GM12878 (cell line): ENCODE measurements around the gene PDE3B. TPM values are rescaled to one million over a fixed set of nuclear protein-coding genes. Genes with fewer than 3 reads are reported as not detected.

Source experiments
- ATAC-seq: fragments of 200-7000 bp; cut with Tn5 transposase; 3 replicates; pipeline ENCODE4 v1.9.1; 2020; ENCODE audit warnings: mild to moderate bottlenecking, moderate library complexity
- BruUV-seq: library from RNA; stranded (reverse); fragments of 400-500 nt; replicated peaks from 2 replicates; lab custom pipeline; 2021; lab: Mats Ljungman, UMichigan
- CTCF ChIA-PET: fragments of 300-600 bp; sonication (Branson Sonifier 250); formaldehyde crosslinking; extraction: SDS; loops from one replicate; lab custom pipeline; 2021; ENCODE audit warnings: inconsistent platforms; lab: Yijun Ruan, JAX
- POLR2A ChIA-PET: fragments of 350-600 bp; formaldehyde crosslinking; extraction: SDS; loops from one replicate; lab custom pipeline; 2021; ENCODE audit warnings: inconsistent platforms; lab: Charles Lee
- RAD21 ChIA-PET: fragments of 300-600 bp; sonication (Branson Sonifier 250); formaldehyde crosslinking; loops from one replicate; lab custom pipeline; 2023; ENCODE audit warnings: antibody characterized with exemption; ENCODE audit not compliant: unreplicated experiment; lab: Charles Lee
- SMC1A ChIA-PET: fragments of 300-600 bp; sonication (Branson Sonifier 250); formaldehyde crosslinking; loops from one replicate; lab custom pipeline; 2023; ENCODE audit not compliant: unreplicated experiment, uncharacterized antibody; lab: Charles Lee
- DNase-seq: peaks from one replicate; pipeline ENCODE4 v3.0.0-alpha.2; 2011; ENCODE audit warnings: low read depth, low spot score
- FAIRE-seq: peaks from 3 replicates; lab custom pipeline; 2011; peaks lifted over from hg19 to GRCh38; lab: Jason Lieb, UNC
- H2AFZ ChIP-seq: 2 replicates; pipeline ENCODE4 v1.6.0; 2011; ENCODE audit warnings: low read depth, low read length, control low read depth; ENCODE audit not compliant: control insufficient read depth
- H3K27ac ChIP-seq: 2 replicates; pipeline ENCODE4 v1.5.1; 2011; ENCODE audit warnings: control low read depth; ENCODE audit not compliant: control insufficient read depth, insufficient read depth
- H3K27me3 ChIP-seq, 2 experiments: replicated peaks in 1 of 2; 2 replicates each; pipeline versions ENCODE4 v1.6.0 to v1.6.1; 2011; ENCODE audit warnings: low read length in 1 of 2; ENCODE audit not compliant: control insufficient read depth in 2 of 2, insufficient read depth in 2 of 2
- H3K36me3 ChIP-seq, 2 experiments: 2 replicates each; pipeline ENCODE4 v1.5.1; 2011; ENCODE audit warnings: low read length in 1 of 2; ENCODE audit not compliant: control insufficient read depth in 2 of 2, insufficient read depth in 2 of 2
- H3K4me1 ChIP-seq: 2 replicates; pipeline ENCODE4 v1.6.1; 2011; ENCODE audit warnings: mild to moderate bottlenecking, low read length, moderate library complexity, mixed read lengths; ENCODE audit not compliant: control insufficient read depth, insufficient read depth
- H3K4me2 ChIP-seq: 2 replicates; pipeline ENCODE4 v1.6.0; 2011; ENCODE audit warnings: control low read depth; ENCODE audit not compliant: control insufficient read depth, insufficient read depth
- H3K4me3 ChIP-seq: fragments of 200-600 bp; sonication (generic); 2 replicates; pipeline ENCODE4 v1.5.1; 2016
- H3K79me2 ChIP-seq: 2 replicates; pipeline ENCODE4 v1.6.0; 2011; ENCODE audit warnings: low read length; ENCODE audit not compliant: control insufficient read depth, insufficient read depth
- H3K9ac ChIP-seq: 2 replicates; pipeline ENCODE4 v1.8.0; 2011; ENCODE audit warnings: low read length, control low read depth, mixed read lengths; ENCODE audit not compliant: control insufficient read depth, insufficient read depth
- H3K9me3 ChIP-seq: replicated peaks from 3 replicates; pipeline ENCODE4 v1.5.1; 2011; ENCODE audit warnings: mild to moderate bottlenecking, low read length; ENCODE audit not compliant: control insufficient read depth, insufficient read depth
- H4K20me1 ChIP-seq: 2 replicates; pipeline ENCODE4 v1.6.0; 2011; ENCODE audit not compliant: control insufficient read depth, insufficient read depth
- ESRRA ChIP-seq: IDR thresholded peaks from 2 replicates; pipeline ENCODE4 v1.6.1; 2012; ENCODE audit warnings: mild to moderate bottlenecking, low read length, improper control_type of control experiment
- HCFC1 ChIP-seq: fragments of 150-350 bp; IDR thresholded peaks from 2 replicates; pipeline ENCODE4 v1.6.1; 2014; ENCODE audit warnings: low read length
- KDM1A ChIP-seq: fragments of 200-600 bp; sonication (generic); IDR thresholded peaks from 2 replicates; pipeline ENCODE4 v1.6.1; 2016; ENCODE audit warnings: borderline replicate concordance
- NBN ChIP-seq: fragments of 450-650 bp; IDR thresholded peaks from 2 replicates; pipeline ENCODE4 v1.6.1; 2016
- NFYB ChIP-seq: IDR thresholded peaks from 2 replicates; pipeline ENCODE4 v1.6.1; 2011; ENCODE audit warnings: low read depth, mild to moderate bottlenecking, low read length, improper control_type of control experiment, moderate library complexity; ENCODE audit not compliant: insufficient read depth
- NKRF ChIP-seq: fragments of 450-650 bp; conservative IDR thresholded peaks from 2 replicates; pipeline ENCODE4 v1.6.1; 2017; ENCODE audit warnings: mild to moderate bottlenecking, moderate library complexity
- PML ChIP-seq: IDR thresholded peaks from 2 replicates; pipeline ENCODE4 v1.6.1; 2012; ENCODE audit warnings: low read length, inconsistent platforms
- SMC3 ChIP-seq: IDR thresholded peaks from 2 replicates; pipeline ENCODE4 v1.6.1; 2011; ENCODE audit warnings: low read length, improper control_type of control experiment, borderline replicate concordance
- SREBF1 ChIP-seq: IDR thresholded peaks from 2 replicates; pipeline ENCODE4 v1.6.1; 2012; ENCODE audit warnings: mild to moderate bottlenecking, low read length
- SRF ChIP-seq, 2 experiments: IDR thresholded peaks; 2 replicates each; pipeline ENCODE4 v1.6.1; 2011; ENCODE audit warnings: low read depth in 2 of 2, low read length in 2 of 2, mild to moderate bottlenecking in 1 of 2, moderate library complexity in 1 of 2
- TCF12 ChIP-seq: IDR thresholded peaks from 2 replicates; pipeline ENCODE4 v1.6.1; 2011; ENCODE audit warnings: low read depth, mild to moderate bottlenecking, low read length
- YBX1 ChIP-seq: fragments of 450-650 bp; IDR thresholded peaks from 2 replicates; pipeline ENCODE4 v1.6.1; 2016; ENCODE audit warnings: antibody characterized with exemption
- ZNF687 ChIP-seq: fragments of 450-650 bp; IDR thresholded peaks from 2 replicates; pipeline ENCODE4 v1.6.1; 2017; ENCODE audit warnings: mild to moderate bottlenecking, moderate library complexity
- WGBS: methylation state at CpG from one replicate; pipeline ENCODE4 v1.1.6; 2016; ENCODE audit warnings: low lambda C conversion rate; ENCODE audit not compliant: insufficient replicate concordance, insufficient coverage; ENCODE audit errors: missing lambda C conversion rate; 5-methylcytosine and 5-hydroxymethylcytosine counted together
- in situ Hi-C: fragments of 300-500 bp; cut with MboI; formaldehyde crosslinking; loops from 9 replicates; pipeline ENCODE4 v1.14.3; 2018; ENCODE audit warnings: mixed read lengths
- intact Hi-C: fragments of 100-400 bp; cut with micrococcal nuclease; formaldehyde crosslinking; loops from one replicate; pipeline ENCODE4 v1.14.2; 2022; ENCODE audit not compliant: unreplicated experiment
- polyA plus RNA-seq, 11 experiments: library from polyadenylated mRNA; depleted of rRNA in 4 of 11; unstranded in 6 of 11; stranded (reverse) in 5 of 11; fragments of >200 nt; fragmentation: Nextera tagmentation in 4 of 11; fragmentation: Illumina TruSeq in 1 of 11; extraction: Ambion mirVana in 4 of 11; extraction: Trizol in 1 of 11; gene quantifications; 1 replicate in 1 of 11; 2 replicates in 10 of 11; pipeline versions ENCODE4 v1.2.1 to v1.2.3, GENCODE V29; 2011 to 2016; ENCODE audit warnings: inconsistent platforms in 2 of 11, missing spikeins in 2 of 11, low read depth in 1 of 11
- total RNA-seq, 4 experiments: library from RNA; depleted of rRNA in 3 of 4; stranded (reverse); fragments of >200 nt in 3 of 4; fragmentation: Illumina TruSeq in 1 of 4; extraction: Trizol in 1 of 4; gene quantifications; 2 replicates each; pipeline versions ENCODE4 v1.2.1 to v1.2.3, GENCODE V29; 2013 to 2021

Gene PDE3B
- total and polyA plus RNA-seq, 10 of the 15 experiments (the other 5 are each of a cell fraction or from before 2014, with no cell fraction given) = 0.04 to 3.1 (median 1.9) TPM

- TF ChIP-seq NKRF (no peak), SMC3 (no peak)
Measured at GRCh38 chr11:14751975-14752407, 108.4 kb downstream of the PDE3B start (continued).

GRCh38 chr11:14755140-14755539, 111.5 kb downstream of the PDE3B start:
- H3K36me3 ChIP-seq = no peaks in the 10 kb centered on the region
- H3K27me3 ChIP-seq = no peaks in the 10 kb centered on the region; a peak in 1 of 4 replicates
- no peaks in the 10 kb centered on the region for H3K79me2 ChIP-seq
- DNase-seq (no peak), FAIRE-seq (no peak), ATAC-seq (no peak)
- ChIA-PET POLR2A (no interaction called here), SMC1A (interaction anchor here (1.2 kb wide), 1 partner anchor 35 kb away, joined by 3 read pairs; no protein-coding TSS in a partner anchor), CTCF (interaction anchor here (0.6 kb wide), 1 partner anchor 20 kb away, joined by 3 read pairs; no protein-coding TSS in a partner anchor), RAD21 (no interaction called here)
- H3K4me3 ChIP-seq = no peak overlapping the region
- H3K9ac ChIP-seq = no peak overlapping the region
- no peak overlapping the region for H3K27ac ChIP-seq
- TF ChIP-seq SREBF1 = no peak
- TF ChIP-seq SRF (IDR thresholded peaks at IDR 0.05; ENCODE audit: low read depth in 2 of 2, low read length in 2 of 2) = no peak
- TF ChIP-seq NBN = no peak
- TF ChIP-seq ZNF687 = no peak
- TF ChIP-seq TCF12 = no peak
- TF ChIP-seq ESRRA = no peak
- TF ChIP-seq YBX1 = no peak
- TF ChIP-seq PML = no peak
- no peak for TF ChIP-seq HCFC1
- TF ChIP-seq NFYB = no peak
- TF ChIP-seq KDM1A = no peak
- no TSS peak for BruUV-seq
- in situ Hi-C loops (loop anchor here (25.0 kb wide), 1 partner anchor 218 kb away; no protein-coding TSS in a partner anchor), intact Hi-C loops (no loop called here)
- H2AFZ ChIP-seq = no peak overlapping the region
- H3K4me2 ChIP-seq = no peak overlapping the region
- H3K4me1 ChIP-seq = no peaks in the 10 kb centered on the region
- 75% methylated on average over 3 of the region's 3 CpGs for WGBS
- no peaks in the 10 kb centered on the region for H4K20me1 ChIP-seq
- H3K9me3 ChIP-seq = no peaks in the 10 kb centered on the region
